Measurements from ENCODE around the gene TMED7.
A peak's percentile ranks its signal among the peaks of the same experiment; 100 is the strongest.

Gene TMED7

GRCh38 chr5:115579216-115579615, 46.6 kb downstream of the TMED7 start:
- DNase-seq = no peak

GRCh38 chr5:115578657-115579056, 47.2 kb downstream of the TMED7 start:
- DNase-seq = no peak

- DNase-seq = no peak
Observed at GRCh38 chr5:115577741-115578140, 48.1 kb downstream of the TMED7 start.

- no peak for DNase-seq
Observed at GRCh38 chr5:115577329-115577728, 48.5 kb downstream of the TMED7 start.

GRCh38 chr5:115575167-115576070, 50.4 kb downstream of the TMED7 start:
- DNase-seq = no peak

- DNase-seq = peak; percentile 3
Observed at GRCh38 chr5:115573133-115573532, 52.7 kb downstream of the TMED7 start.

DNA sequence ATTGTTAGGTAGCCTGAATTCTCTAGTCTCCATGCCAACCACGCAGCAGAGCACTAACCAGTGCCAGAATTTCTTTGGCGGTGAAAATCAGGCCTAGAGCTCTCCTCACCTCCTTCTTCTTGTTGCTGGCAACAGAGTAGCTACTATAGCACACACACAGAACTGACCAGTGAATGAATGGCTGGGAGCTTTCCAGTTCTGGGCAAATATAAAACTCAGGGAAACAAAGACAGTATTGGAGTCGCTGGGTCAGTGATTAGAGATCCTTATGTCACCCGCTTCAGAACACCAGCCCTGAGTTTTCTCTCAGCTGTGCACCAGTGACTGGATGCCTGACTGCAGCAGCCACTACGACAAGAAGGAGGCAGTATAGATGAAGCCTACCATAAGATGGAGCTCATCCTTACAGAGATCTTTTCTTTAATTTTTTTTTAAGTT, 54.4 kb downstream of the TMED7 start:
- no peak for DNase-seq

GRCh38 chr5:115568668-115569067, 57.2 kb downstream of the TMED7 start:
- no peak for DNase-seq

DNA sequence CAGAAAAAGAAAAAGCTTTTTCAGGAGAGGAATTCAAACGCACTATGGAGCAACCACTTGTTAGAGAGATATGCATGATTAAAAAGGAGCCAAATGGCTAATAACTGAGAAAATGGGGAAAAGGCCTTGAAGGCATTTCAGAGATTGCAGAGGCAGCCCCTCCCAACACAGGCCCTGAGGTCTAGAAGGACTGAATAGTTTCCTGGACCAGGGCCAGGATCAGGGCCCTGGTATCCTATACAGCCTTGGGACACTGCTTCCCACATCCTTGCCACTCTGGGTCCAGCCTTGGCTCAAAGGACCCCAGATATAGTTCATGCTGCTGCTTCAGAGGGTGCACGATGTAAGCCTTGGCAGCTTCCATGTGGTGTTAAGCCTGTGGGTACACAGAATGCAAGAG, 60.6 kb downstream of the TMED7 start:
- no peak for DNase-seq
